AG09309 (cell line): ENCODE data around the gene ARL6IP5.

Source experiments
- DNase-seq: peaks from one replicate; pipeline ENCODE4 v3.0.0-alpha.2; 2010; ENCODE audit warnings: low read depth
- H3K4me3 ChIP-seq: 2 replicates; pipeline ENCODE4 v1.5.1; 2011; ENCODE audit warnings: mild to moderate bottlenecking, low read depth, low read length, moderate library complexity; ENCODE audit not compliant: control insufficient read depth
- CTCF ChIP-seq: IDR thresholded peaks from 2 replicates; pipeline ENCODE4 v1.5.1; 2011; ENCODE audit warnings: mild to moderate bottlenecking, low read depth, low read length, inconsistent platforms; ENCODE audit not compliant: insufficient read depth, control insufficient read depth; ENCODE audit errors: missing control alignments

Gene ARL6IP5

DNA sequence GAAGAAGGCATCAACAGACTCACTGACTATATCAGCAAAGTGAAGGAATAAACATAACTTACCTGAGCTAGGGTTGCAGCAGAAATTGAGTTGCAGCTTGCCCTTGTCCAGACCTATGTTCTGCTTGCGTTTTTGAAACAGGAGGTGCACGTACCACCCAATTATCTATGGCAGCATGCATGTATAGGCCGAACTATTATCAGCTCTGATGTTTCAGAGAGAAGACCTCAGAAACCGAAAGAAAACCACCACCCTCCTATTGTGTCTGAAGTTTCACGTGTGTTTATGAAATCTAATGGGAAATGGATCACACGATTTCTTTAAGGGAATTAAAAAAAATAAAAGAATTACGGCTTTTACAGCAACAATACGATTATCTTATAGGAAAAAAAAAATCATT, 19.8 kb downstream of the ARL6IP5 start:
- no peak for DNase-seq
- H3K4me3 ChIP-seq: no peak overlapping the region
- TF ChIP-seq CTCF: no peak

DNA sequence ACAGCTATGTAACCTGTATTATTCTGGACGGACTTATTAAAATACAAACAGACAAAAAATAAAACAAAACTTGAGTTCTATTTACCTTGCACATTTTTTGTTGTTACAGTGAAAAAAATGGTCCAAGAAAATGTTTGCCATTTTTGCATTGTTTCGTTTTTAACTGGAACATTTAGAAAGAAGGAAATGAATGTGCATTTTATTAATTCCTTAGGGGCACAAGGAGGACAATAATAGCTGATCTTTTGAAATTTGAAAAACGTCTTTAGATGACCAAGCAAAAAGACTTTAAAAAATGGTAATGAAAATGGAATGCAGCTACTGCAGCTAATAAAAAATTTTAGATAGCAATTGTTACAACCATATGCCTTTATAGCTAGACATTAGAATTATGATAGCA, 20.6 kb downstream of the ARL6IP5 start:
- no peak for TF ChIP-seq CTCF
- H3K4me3 ChIP-seq: no peak overlapping the region
- no peak for DNase-seq

DNA sequence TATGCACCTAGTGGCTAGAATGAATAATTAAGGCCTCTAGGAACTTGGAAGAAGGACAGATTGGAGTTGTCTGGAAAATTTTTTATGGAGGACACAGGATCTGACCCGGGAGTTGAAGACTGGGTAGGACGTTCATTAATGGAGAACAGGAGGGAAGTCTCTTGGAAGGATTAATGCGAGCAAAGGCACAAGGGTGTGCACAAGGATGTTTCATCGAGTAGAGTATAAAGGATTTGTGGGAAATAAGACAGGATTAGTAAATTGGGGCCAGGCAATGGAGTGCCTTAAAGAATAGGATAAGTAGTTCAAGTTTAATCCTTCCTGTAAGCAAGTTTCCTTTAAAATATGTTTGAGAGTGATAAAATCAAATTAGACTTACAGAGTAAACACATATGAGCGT, 23.1 kb downstream of the ARL6IP5 start:
- TF ChIP-seq CTCF: no peak
- no peak overlapping the region for H3K4me3 ChIP-seq
- DNase-seq: no peak

DNA sequence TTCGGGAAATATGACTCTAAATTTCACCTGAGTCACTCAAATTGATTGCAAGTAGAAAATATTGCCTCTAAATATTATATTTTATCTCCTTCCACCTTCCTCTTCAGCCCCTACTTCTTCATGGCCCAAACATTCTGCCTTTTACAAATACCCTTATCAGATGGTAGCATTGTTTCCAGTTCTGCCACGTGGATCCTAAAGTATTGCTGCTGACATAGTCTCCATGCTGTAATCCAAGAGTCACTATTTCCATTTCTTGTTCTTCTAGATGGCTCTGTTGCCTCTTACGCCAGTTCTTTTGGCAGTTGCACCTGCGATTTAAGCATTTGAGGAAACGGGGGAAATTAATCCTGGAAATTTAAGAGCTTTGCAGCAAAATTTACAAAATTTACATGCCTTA, 24.1 kb downstream of the ARL6IP5 start:
- TF ChIP-seq CTCF: no peak
- no peak for DNase-seq
- H3K4me3 ChIP-seq: no peak overlapping the region

- no peak for TF ChIP-seq CTCF
- H3K4me3 ChIP-seq: no peak overlapping the region
- no peak for DNase-seq
These were observed 26.3 kb downstream of the ARL6IP5 start for GRCh38 chr3:69110941-69111546.

DNA sequence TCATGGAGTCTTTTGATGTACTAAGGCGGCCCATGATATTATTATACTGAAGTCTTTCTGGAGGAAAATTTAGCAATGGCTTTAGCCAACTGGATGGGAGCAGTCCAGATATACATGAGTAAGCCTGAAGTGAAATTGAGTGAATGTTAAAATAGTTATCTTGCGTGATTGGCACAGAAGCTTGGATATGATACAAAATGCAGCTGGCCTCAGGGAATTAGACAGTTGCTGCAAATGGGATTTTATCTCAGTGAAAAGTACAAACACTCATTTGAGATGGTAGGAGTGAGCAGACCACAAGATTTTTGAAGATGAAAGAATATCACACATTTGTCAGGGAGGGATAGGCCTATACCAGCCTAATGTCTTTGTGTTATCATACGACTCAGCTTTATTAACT, 28.8 kb downstream of the ARL6IP5 start:
- no peak overlapping the region for H3K4me3 ChIP-seq
- no peak for TF ChIP-seq CTCF
- no peak for DNase-seq

GRCh38 chr3:69115731-69116130, 31.0 kb downstream of the ARL6IP5 start:
- no peak for DNase-seq
- H3K4me3 ChIP-seq: no peak overlapping the region
- TF ChIP-seq CTCF: no peak
